ENCODE results near the gene RAD51B.

- TF ChIP-seq CTCF (IDR thresholded peaks at IDR 0.05) (no peak), POLR2A (IDR thresholded peaks at IDR 0.05) (no peak)
Measured at GRCh38 chr14:68770553-68771286, 951.1 kb downstream of the RAD51B start.
